Osteocyte (in vitro differentiated cells): ENCODE data around the gene CPTP. TPM values are rescaled to one million over a fixed set of nuclear protein-coding genes. Genes with fewer than 3 reads are reported as not detected.
A peak's percentile ranks its signal among the peaks of the same experiment; 100 is the strongest.

Experiments used
- DNase-seq: peaks from one replicate; pipeline ENCODE4 v3.0.0; 2021; ENCODE audit warnings: mixed read lengths; ENCODE audit not compliant: unreplicated experiment; ENCODE audit errors: extremely low spot score
- H3K27ac Mint-ChIP-seq: one replicate; pipeline ENCODE4 v1.8.0; 2021; ENCODE audit warnings: mild to moderate bottlenecking, mixed read lengths; ENCODE audit not compliant: unreplicated experiment
- H3K27me3 Mint-ChIP-seq: one replicate; pipeline ENCODE4 v1.8.0; 2021; ENCODE audit warnings: mixed read lengths; ENCODE audit not compliant: unreplicated experiment
- H3K36me3 Mint-ChIP-seq: one replicate; pipeline ENCODE4 v1.8.0; 2021; ENCODE audit warnings: mixed read lengths; ENCODE audit not compliant: unreplicated experiment
- H3K4me1 Mint-ChIP-seq: one replicate; pipeline ENCODE4 v1.8.0; 2021; ENCODE audit warnings: mixed read lengths; ENCODE audit not compliant: unreplicated experiment
- H3K4me3 Mint-ChIP-seq: one replicate; pipeline ENCODE4 v1.8.0; 2021; ENCODE audit warnings: mild to moderate bottlenecking, moderate library complexity, mixed read lengths; ENCODE audit not compliant: unreplicated experiment
- H3K9me3 Mint-ChIP-seq: one replicate; pipeline ENCODE4 v1.8.0; 2021; ENCODE audit warnings: mixed read lengths; ENCODE audit not compliant: unreplicated experiment
- CTCF ChIP-seq: fragments of 200-600 bp; sonication (generic); IDR thresholded peaks from 2 replicates; pipeline ENCODE4 v1.5.0; 2021; ENCODE audit warnings: antibody characterized with exemption, mild to moderate bottlenecking, moderate library complexity
- total RNA-seq: library from RNA; stranded (reverse); gene quantifications from 2 replicates; pipeline ENCODE4 v1.2.1, GENCODE V29; 2021

CPTP gene
- total RNA-seq, 1 donor from 2014 or later: 23.5 TPM

- DNase-seq: no peak
- peak overlapping the region; percentile 90 for H3K4me3 Mint-ChIP-seq
- H3K9me3 Mint-ChIP-seq: no peaks in the 10 kb centered on the region
- peaks cover 9% of the 10 kb centered on the region for H3K36me3 Mint-ChIP-seq
- H3K27me3 Mint-ChIP-seq: no peaks in the 10 kb centered on the region
- H3K27ac Mint-ChIP-seq: peak overlapping the region; percentile 90
- H3K4me1 Mint-ChIP-seq: peaks cover 70% of the 10 kb centered on the region
- no peak for TF ChIP-seq CTCF
Observed at GRCh38 chr1:1356796-1357401, 32.3 kb downstream of the CPTP start.

GRCh38 chr1:1357871-1358432, 33.4 kb downstream of the CPTP start:
- Mint-ChIP-seq H3K9me3 (no peaks in the 10 kb centered on the region), H3K27ac (peak overlapping the region; percentile 90), H3K36me3 (peaks cover 4% of the 10 kb centered on the region), H3K27me3 (no peaks in the 10 kb centered on the region), H3K4me1 (peaks cover 65% of the 10 kb centered on the region), H3K4me3 (peak overlapping the region; percentile 90)
- no peak for TF ChIP-seq CTCF
- DNase-seq: no peak

GRCh38 chr1:1358433-1359271, 34.0 kb downstream of the CPTP start, which contains the start of gene MXRA8:
MXRA8 (minus strand) TSS chr1:1358555; CDS start chr1:1358504, 51 bp downstream.
- Mint-ChIP-seq H3K9me3 (no peaks in the 10 kb centered on the region), H3K4me1 (peaks cover 59% of the 10 kb centered on the region), H3K27me3 (no peaks in the 10 kb centered on the region), H3K4me3 (peak within 1 kb of the TSS; percentile 90), H3K36me3 (peaks cover 2% of the 10 kb centered on the region), H3K27ac (peak within 1 kb of the TSS; percentile 90)
- TF ChIP-seq CTCF: no peak
- no peak for DNase-seq

GRCh38 chr1:1359308-1359663, 34.7 kb downstream of the CPTP start:
- TF ChIP-seq CTCF: no peak
- Mint-ChIP-seq H3K27me3 (no peaks in the 10 kb centered on the region), H3K9me3 (no peaks in the 10 kb centered on the region), H3K36me3 (no peaks in the 10 kb centered on the region), H3K4me3 (peak overlapping the region; percentile 90), H3K27ac (peak overlapping the region; percentile 90), H3K4me1 (peaks cover 54% of the 10 kb centered on the region)
- peak; percentile 95 for DNase-seq
